ENCODE measurements around the gene DPM1.

DNA sequence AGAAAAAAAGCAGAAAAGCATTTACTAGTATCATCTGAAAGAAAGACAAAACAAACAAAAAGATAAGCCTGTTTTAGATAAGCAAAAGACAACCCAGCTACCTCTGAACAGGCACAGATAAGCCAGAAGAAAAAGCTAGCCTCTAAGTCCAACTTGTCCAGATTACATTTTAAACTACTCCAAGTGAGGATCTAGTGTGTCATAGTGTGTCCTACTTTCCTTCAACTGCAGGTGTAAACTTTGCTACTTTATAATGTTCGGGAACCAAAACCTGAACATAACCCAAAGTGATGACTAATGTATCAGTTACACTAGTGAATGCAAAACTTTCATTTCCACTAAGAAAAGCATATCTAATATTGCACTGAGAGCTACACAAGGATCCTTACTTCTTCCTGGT is 46.6 kb downstream of the DPM1 start:
- TF ChIP-seq TAF1 (IDR thresholded peaks at IDR 0.05; ENCODE audit: low read depth, low read length) (no peak), CEBPB (IDR thresholded peaks at IDR 0.05; ENCODE audit: low read depth, low read length) (no peak), PHF8 (conservative IDR thresholded peaks at IDR 0.05; ENCODE audit: low read depth, low read length) (no peak), POLR2A (IDR thresholded peaks at IDR 0.05; ENCODE audit: control extremely low read depth in 1 of 2, low read depth in 2 of 2, low read length in 2 of 2) (no peak), TBP (IDR thresholded peaks at IDR 0.05; ENCODE audit: low read depth, low read length) (no peak), POLR2AphosphoS5 (IDR thresholded peaks at IDR 0.05; ENCODE audit: low read depth, low read length) (no peak)
- TF ChIP-seq, protein P1, sequence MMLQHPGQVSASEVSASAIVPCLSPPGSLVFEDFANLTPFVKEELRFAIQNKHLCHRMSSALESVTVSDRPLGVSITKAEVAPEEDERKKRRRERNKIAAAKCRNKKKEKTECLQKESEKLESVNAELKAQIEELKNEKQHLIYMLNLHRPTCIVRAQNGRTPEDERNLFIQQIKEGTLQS (IDR thresholded peaks at IDR 0.05; ENCODE audit: insufficient read depth, low read depth, low read length), result no peak
- TF ChIP-seq, protein P2, sequence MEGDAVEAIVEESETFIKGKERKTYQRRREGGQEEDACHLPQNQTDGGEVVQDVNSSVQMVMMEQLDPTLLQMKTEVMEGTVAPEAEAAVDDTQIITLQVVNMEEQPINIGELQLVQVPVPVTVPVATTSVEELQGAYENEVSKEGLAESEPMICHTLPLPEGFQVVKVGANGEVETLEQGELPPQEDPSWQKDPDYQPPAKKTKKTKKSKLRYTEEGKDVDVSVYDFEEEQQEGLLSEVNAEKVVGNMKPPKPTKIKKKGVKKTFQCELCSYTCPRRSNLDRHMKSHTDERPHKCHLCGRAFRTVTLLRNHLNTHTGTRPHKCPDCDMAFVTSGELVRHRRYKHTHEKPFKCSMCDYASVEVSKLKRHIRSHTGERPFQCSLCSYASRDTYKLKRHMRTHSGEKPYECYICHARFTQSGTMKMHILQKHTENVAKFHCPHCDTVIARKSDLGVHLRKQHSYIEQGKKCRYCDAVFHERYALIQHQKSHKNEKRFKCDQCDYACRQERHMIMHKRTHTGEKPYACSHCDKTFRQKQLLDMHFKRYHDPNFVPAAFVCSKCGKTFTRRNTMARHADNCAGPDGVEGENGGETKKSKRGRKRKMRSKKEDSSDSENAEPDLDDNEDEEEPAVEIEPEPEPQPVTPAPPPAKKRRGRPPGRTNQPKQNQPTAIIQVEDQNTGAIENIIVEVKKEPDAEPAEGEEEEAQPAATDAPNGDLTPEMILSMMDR (IDR thresholded peaks at IDR 0.05; ENCODE audit: control extremely low read depth in 1 of 3, insufficient read depth in 1 of 3, low read depth in 1 of 3, low read length in 3 of 3), result no peak
